ENCODE data around the gene GOLGA5.

DNA sequence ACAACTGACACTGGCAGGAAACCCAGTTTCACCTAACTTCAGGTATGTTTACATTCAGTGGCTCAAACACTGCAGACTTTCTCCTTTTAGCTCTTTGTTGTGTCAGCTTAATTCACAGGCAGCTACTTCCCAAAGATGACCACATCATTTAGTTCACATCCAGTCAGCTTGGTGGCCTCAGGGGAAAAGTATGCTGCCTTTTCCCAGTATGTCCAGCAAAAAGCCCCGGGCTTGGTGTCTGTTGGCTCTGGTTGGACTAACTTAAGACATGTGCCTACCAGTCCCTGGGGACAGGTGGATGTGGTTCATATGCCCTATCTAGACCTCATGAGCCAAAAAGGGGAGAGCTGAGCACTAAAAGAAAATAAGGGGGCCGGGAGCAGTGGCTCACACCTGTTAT, 56.4 kb downstream of the GOLGA5 start:
- TF ChIP-seq EZH2 (IDR thresholded peaks at IDR 0.05; ENCODE audit: low read depth, unreplicated experiment) = no peak
- no peak for TF ChIP-seq POLR2AphosphoS5 (IDR thresholded peaks at IDR 0.05; ENCODE audit: low read depth)
- no peak for TF ChIP-seq JUNB (IDR thresholded peaks at IDR 0.05; ENCODE audit: unreplicated experiment)
- no peak for TF ChIP-seq EZH2phosphoT487 (IDR thresholded peaks at IDR 0.05; ENCODE audit: unreplicated experiment)
- TF ChIP-seq, protein P1, sequence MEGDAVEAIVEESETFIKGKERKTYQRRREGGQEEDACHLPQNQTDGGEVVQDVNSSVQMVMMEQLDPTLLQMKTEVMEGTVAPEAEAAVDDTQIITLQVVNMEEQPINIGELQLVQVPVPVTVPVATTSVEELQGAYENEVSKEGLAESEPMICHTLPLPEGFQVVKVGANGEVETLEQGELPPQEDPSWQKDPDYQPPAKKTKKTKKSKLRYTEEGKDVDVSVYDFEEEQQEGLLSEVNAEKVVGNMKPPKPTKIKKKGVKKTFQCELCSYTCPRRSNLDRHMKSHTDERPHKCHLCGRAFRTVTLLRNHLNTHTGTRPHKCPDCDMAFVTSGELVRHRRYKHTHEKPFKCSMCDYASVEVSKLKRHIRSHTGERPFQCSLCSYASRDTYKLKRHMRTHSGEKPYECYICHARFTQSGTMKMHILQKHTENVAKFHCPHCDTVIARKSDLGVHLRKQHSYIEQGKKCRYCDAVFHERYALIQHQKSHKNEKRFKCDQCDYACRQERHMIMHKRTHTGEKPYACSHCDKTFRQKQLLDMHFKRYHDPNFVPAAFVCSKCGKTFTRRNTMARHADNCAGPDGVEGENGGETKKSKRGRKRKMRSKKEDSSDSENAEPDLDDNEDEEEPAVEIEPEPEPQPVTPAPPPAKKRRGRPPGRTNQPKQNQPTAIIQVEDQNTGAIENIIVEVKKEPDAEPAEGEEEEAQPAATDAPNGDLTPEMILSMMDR (conservative IDR thresholded peaks at IDR 0.05; ENCODE audit: low read depth in 2 of 2) = no peak
- TF ChIP-seq ZNF114 (CRISPR knock-in tag; IDR thresholded peaks at IDR 0.05) = no peak
- TF ChIP-seq ZNF331 (CRISPR knock-in tag; IDR thresholded peaks at IDR 0.05; ENCODE audit: low read depth) = no peak
- TF ChIP-seq, protein P2, sequence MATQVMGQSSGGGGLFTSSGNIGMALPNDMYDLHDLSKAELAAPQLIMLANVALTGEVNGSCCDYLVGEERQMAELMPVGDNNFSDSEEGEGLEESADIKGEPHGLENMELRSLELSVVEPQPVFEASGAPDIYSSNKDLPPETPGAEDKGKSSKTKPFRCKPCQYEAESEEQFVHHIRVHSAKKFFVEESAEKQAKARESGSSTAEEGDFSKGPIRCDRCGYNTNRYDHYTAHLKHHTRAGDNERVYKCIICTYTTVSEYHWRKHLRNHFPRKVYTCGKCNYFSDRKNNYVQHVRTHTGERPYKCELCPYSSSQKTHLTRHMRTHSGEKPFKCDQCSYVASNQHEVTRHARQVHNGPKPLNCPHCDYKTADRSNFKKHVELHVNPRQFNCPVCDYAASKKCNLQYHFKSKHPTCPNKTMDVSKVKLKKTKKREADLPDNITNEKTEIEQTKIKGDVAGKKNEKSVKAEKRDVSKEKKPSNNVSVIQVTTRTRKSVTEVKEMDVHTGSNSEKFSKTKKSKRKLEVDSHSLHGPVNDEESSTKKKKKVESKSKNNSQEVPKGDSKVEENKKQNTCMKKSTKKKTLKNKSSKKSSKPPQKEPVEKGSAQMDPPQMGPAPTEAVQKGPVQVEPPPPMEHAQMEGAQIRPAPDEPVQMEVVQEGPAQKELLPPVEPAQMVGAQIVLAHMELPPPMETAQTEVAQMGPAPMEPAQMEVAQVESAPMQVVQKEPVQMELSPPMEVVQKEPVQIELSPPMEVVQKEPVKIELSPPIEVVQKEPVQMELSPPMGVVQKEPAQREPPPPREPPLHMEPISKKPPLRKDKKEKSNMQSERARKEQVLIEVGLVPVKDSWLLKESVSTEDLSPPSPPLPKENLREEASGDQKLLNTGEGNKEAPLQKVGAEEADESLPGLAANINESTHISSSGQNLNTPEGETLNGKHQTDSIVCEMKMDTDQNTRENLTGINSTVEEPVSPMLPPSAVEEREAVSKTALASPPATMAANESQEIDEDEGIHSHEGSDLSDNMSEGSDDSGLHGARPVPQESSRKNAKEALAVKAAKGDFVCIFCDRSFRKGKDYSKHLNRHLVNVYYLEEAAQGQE (IDR thresholded peaks at IDR 0.05; ENCODE audit: unreplicated experiment) = no peak
- TF ChIP-seq CREB1 (CRISPR knock-in tag; IDR thresholded peaks at IDR 0.05; ENCODE audit: low read depth) = no peak
